ENCODE data around the gene LMOD1.
"Not testable (repeated sequence)": the region's sequence is repeated elsewhere in the genome, so short reads cannot be mapped to it uniquely, and the experiment has no call there.

LMOD1 gene

DNA sequence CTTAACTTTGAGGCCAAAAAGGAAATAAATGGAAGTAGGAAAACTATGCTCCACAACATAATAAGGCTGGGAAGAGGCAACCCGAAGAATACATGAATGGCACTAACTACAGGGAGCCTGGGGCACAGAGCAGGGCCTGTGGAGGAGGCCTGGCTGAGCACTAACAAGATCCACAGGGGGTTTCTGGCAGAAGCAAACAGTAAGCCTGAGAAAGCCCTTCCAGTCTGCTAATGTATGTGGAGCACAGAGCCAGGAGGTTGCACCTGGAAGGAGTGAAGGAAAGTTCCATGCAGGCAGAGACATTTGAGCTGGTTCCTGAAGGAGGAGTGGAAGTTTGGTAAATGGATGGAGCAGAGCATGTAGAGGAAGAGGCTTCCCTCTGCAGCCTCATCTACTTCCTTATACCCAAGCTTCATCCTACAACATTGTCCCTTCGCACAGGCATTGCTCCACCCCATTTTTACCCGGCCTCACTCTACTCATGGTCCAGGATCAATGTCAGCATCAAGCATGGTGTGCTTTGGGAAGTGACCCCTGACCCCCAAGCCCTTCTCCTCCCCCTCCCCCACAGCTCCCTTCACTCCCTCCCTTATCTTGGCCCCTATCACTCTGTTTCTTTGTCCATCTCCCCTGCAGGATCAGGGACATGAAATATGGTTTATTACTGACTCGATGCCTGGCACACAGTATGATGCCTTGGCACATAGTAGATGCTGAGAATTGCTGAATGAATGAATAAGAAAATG, 34.3 kb downstream of the LMOD1 start:
- no peak overlapping the region for H3K4me3 ChIP-seq (ENCODE audit: low read depth, low read length)
- TF ChIP-seq, protein P1, sequence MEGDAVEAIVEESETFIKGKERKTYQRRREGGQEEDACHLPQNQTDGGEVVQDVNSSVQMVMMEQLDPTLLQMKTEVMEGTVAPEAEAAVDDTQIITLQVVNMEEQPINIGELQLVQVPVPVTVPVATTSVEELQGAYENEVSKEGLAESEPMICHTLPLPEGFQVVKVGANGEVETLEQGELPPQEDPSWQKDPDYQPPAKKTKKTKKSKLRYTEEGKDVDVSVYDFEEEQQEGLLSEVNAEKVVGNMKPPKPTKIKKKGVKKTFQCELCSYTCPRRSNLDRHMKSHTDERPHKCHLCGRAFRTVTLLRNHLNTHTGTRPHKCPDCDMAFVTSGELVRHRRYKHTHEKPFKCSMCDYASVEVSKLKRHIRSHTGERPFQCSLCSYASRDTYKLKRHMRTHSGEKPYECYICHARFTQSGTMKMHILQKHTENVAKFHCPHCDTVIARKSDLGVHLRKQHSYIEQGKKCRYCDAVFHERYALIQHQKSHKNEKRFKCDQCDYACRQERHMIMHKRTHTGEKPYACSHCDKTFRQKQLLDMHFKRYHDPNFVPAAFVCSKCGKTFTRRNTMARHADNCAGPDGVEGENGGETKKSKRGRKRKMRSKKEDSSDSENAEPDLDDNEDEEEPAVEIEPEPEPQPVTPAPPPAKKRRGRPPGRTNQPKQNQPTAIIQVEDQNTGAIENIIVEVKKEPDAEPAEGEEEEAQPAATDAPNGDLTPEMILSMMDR (IDR thresholded peaks at IDR 0.05; ENCODE audit: low read depth, low read length), result no peak

DNA sequence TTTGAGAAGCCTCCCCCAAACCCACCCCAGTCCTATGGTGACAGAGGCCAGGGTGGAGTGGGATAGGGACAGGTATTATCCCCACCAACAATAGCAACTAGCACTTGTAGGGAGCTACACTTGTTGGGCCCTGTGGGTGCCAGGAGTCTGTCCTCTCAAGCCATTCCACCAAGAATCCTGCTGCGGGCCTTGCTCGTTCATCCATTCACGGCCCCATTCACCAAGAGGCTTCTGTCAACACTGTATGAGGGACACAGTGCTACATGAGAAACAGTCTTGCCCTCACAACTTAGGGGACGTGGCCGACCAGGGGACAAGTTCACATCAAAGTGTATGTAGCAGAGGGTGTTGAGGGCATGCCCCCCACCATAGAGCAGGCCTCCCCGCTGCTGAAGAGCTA, 38.7 kb downstream of the LMOD1 start:
- TF ChIP-seq, protein P1 (IDR thresholded peaks at IDR 0.05; ENCODE audit: low read depth, low read length), result no peak
- no peak overlapping the region for H3K4me3 ChIP-seq (ENCODE audit: low read depth, low read length)

DNA sequence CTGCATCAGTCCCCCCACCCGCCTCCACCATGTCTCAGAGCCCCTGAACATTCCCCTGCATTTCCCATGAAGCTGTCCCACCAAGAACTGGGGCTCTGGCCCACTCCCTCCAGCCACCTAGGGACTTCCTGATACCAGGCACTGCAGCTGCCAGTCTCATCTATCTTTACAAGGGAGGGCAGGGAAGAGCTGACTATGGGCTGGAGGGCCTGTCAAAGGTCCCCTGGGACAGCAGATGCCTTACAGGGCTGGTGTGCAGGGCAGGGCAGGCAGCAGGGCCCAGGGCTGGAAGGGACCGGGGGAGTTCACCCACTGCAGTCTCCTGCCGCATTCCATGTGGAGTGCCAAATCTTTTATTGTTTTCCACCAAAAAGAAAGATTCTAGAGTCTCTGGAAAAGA, 40.0 kb downstream of the LMOD1 start:
- no peak overlapping the region for H3K4me3 ChIP-seq (ENCODE audit: low read depth, low read length)
- TF ChIP-seq, protein P1 (IDR thresholded peaks at IDR 0.05; ENCODE audit: low read depth, low read length), result no peak

DNA sequence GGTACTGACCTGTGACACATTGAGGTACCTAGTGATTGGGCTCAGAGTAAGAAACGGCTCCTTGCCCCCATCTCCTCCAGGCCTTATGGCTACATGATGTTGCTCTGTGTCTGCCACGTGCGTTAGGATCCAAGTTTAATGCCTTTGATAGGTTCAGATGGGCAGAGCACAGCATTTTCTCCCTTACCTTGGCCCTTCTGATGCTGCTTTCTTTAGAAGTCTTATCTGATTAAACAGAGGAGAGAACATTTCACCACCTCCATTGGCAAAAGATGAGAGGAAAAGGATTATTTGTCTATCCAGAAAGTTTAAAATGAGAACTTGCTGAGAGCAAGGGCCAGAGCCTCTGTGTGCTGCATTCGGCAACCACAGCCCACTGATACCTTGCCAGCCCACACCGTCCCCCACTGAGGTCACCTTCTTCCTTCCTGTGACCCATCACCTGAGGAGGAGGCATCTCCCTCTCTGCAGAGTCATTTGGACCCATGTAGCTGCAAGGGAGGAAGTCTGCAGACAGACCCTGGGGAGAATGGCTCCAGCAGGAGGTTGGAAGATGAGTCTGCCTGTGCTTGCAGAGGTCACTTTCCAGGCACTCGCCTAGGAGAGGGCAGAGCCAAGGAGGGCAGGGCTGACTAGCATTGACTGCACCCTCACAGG, 41.0 kb downstream of the LMOD1 start:
- no peak overlapping the region for H3K4me3 ChIP-seq (ENCODE audit: low read depth, low read length)
- TF ChIP-seq, protein P1 (IDR thresholded peaks at IDR 0.05; ENCODE audit: low read depth, low read length), result no peak

DNA sequence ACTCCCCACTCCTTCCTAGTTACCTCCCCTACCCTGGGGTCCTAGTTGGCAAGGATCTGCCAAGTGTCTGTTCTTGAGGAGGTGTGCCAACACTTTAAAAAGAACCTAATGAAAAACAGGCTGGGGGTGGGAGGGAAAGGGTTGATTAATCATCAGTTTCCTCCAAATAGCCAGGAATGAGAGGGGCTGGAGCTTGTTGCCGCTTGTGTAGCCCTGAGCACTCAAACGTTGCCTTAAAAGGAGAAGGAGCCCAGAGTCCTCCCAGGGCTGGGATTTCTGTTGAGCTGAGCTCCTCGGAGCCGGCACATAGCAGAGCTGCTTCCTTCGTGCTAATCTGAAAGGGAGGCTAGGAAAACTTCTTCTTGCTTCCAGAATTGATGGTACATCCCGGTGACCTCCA, 41.8 kb downstream of the LMOD1 start:
- TF ChIP-seq, protein P1 (IDR thresholded peaks at IDR 0.05; ENCODE audit: low read depth, low read length), result no peak
- 0 out of 2 replicates have a peak overlapping the region, but pooled peaks have one; percentile 5 for H3K4me3 ChIP-seq (ENCODE audit: low read depth, low read length)

DNA sequence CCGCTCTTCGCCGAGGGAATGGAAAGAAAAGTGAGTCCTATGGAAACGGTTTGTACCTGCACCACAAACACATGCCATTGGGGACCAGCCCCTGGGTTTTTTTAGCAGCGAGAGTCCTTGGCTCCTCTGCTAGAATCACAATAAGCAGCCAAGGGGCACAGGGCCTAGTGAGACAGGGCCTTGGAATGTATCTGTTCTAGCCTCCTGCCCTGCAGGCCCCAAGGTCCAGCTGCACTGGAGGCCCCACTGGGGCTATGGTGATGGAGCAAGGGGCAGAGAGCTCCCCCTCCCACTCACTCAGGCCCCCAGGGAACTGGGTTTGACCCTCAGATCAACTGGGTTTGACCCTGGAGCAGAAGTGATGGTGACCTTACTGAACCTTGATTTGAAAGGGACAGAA, 43.2 kb downstream of the LMOD1 start:
- TF ChIP-seq, protein P1 (IDR thresholded peaks at IDR 0.05; ENCODE audit: low read depth, low read length), result no peak
- no peak overlapping the region for H3K4me3 ChIP-seq (ENCODE audit: low read depth, low read length)

DNA sequence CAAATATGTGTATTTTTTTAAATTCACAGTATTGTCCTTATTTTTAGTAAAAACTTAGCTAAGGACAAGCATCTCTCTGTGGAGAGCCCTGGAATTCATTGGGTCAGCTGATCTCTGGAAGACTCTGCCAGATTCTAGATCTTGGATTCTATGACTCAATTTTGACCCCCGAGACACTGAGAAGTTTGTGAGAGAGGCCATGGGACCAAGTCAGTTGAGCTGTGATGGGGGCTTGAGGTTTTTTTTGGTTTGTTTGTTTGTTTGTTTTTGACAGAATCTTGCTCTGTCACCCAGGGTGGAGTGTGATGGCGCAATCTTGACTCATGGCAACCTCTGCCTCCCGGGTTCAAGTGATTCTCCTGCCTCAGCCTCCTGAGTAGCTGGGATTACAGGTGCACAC, 44.1 kb downstream of the LMOD1 start:
- H3K4me3 ChIP-seq (ENCODE audit: low read depth, low read length), result no peak overlapping the region
- TF ChIP-seq, protein P1 (IDR thresholded peaks at IDR 0.05; ENCODE audit: low read depth, low read length), result no peak

DNA sequence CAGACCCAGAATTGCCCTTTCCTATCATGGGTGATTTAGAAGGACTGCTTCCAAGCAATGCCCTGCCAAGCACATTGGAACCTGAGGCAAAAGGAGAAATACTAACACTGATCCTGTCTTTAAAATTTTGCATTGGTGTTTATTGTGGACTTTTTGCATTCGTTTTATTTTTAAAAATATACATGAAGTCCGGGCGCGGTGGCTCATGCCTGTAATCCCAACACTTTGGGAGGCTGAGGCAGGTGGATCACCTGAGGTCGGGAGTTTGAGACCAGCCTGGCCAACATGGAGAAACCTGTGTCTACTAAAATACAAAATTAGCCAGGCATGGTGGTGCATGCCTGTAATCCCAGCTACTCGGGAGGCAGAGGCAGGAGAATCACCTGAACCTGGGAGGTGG, 45.3 kb downstream of the LMOD1 start:
- not testable (repeated sequence) for H3K4me3 ChIP-seq (ENCODE audit: low read depth, low read length)

Data from WI38 (cell line).